Epidermal melanocyte (primary cell): ENCODE results near the gene ZC3H12A.
A peak's percentile ranks its signal among the peaks of the same experiment; 100 is the strongest.

Experiments
- DNase-seq: peaks from one replicate; pipeline ENCODE4 v3.0.0; 2011; ENCODE audit warnings: low spot score; ENCODE audit not compliant: insufficient read length

Gene ZC3H12A

DNA sequence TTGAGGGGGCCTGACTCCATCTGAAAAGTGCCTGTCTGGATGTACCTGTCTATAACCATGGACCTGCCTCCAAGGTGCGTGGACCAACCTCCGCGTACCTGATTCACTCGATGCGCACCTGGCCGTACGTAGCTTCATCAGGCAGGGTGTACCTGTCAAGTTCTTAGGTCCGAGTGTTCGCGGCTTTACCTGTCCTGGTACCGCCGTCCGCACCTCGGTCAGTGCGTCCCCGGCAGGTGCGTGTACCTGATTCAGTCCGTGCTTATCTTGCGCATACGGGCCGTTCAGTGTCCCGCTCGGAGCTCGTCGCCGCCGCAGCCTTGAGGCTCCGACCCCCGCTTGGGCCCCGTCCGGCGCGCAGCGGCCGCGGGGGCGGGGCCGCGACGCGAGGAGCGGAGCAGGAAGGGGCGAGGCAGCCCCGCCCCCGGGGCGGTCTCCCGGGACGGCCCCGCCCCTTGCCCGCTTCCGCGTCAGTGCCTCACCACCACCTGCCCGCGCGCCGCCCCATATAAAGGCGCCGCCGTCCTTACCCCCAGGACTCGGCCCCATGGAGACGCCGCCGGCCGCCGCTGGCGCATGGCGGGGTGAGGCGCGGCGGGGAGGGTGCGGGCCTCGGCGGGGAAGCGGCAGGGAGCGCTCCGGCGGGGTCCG is at the start of gene ZC3H12A:
TSS of gene ZC3H12A (plus strand) at position 535 of the 651 bp plus-strand sequence. CDS start 917 bp downstream, outside the sequence.
- DNase-seq = peak; percentile 86

DNA sequence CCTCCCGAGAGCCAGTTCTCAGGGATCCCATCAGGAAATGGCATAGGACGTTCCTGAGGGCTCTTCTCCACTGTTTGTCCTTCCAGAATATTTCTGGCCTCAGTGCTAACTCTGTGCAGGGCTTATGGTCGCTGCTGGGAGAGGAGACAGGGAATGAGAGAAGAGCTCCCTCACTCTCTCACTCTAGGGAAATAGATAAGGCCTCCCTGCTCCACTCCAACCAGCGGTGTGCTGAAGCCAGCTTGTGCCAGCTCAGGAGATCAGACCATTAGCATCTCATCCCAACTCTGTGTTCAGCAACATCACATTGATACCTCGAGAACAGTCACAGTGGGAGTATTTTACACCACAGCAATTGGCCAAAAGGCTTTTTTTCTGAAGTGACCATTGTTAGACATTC is 49.2 kb upstream of the ZC3H12A start:
- DNase-seq = no peak

DNA sequence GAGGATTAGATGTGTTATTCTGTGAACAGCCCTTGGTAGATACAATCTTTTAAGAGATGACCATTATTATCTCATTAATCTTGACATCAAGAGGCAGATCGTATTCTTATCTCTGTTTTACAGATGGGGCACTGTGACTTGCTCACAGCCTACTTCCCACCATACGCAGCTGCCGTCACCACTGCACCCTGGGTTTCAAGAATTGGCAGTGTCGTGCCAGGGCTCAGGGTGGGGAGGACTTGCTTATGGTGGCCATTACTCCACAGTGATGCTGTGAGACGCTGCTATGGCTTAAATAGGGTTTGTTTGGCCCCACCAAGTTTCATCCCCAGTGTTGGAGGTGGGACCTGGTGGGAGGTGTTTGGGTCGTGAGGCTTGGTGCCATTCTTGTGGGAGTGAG is 45.4 kb upstream of the ZC3H12A start:
- no peak for DNase-seq

- DNase-seq = no peak
These were observed 44.0 kb upstream of the ZC3H12A start for GRCh38 chr1:37430103-37430985.

- no peak for DNase-seq
These were observed 41.7 kb upstream of the ZC3H12A start for GRCh38 chr1:37432716-37433115.

GRCh38 chr1:37433171-37433570 is 41.2 kb upstream of the ZC3H12A start:
- DNase-seq = no peak

DNA sequence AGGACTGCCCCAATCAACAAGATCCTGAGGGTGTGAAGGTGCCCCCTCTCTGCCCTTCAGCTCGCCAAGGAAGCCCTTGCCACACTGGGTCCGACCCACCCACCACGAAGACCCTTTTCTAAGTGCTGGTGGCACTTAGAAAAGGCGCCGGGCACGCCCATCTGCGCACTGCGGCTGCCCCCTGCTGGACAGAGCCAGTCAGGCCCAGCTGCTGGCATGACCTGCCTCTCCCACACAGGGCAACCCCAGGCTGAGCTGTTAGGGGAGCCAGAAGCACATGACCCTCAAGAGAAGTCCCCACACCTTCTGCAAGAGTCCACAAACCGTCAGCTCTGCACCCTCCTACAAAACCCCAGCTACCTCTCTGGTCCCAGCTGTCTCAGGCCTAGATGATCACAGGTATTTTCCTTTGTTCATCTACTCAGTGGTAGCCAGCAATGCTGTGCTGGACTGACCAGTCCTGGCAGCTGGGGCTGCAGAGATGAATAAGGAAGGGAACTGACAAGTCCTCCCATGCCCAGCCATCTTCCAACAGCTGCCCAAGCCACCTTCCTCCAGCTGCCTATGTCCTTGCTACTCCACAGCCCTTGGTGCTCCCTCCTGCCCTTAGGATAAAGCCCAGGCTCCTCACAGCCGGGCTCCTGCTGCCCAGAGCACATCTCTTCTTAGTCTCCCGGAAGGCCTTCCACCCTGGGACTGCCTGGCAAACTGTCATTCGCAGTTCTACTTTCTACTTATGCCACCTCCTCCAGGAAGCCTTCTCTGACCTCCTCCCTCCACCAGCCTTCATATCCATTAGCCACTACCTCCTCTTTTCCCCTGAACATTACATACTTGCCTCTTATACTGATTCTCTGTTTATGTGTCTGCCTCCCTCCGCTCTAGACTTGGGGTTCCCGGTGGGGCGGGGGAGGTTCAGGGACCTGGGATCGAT is 39.8 kb upstream of the ZC3H12A start:
- DNase-seq = peak; percentile 74

- no peak for DNase-seq
These were observed 37.3 kb upstream of the ZC3H12A start for GRCh38 chr1:37437087-37437486.

DNA sequence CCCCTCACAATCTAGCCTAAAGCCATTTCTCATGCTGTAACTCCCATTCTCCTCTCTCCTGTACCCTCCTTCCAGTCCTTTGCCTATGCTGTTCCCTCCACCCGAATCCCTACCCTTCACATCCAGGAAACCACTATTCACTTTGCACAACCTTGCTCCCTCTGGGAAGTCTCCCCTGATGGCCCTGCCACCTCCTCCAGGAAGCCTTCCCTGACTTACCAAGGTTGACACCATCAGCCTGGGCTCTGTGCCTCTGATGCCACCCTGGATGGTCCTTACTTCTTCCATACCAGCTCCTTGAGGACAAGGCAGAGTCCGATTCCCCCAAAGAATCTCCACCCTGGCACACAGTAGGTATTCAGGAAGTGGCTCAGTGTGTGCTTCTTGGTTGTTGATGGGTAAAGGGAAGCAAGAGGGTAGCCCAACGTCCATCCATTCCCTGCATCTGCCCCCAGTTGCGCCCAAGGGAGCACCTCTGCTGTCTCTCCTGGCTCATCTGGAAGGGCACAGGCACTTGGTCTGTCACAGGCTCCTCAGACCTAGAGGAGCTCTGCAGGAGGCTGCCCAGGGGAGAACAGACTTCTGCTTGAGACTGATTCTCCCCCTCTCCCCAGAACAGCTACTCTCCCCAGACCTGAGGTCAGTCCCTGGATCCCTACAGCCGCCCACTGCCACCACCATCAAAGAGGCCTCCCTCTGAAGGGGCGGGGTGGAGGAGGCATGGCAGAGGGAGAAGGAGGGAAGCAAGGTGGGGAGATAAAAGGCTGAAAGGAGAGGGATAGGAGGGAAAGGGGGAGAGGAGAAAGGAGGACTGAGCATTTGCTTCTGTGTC is 36.1 kb upstream of the ZC3H12A start:
- DNase-seq = no peak

- DNase-seq = no peak
These were observed 35.5 kb upstream of the ZC3H12A start for GRCh38 chr1:37438869-37439343.

DNA sequence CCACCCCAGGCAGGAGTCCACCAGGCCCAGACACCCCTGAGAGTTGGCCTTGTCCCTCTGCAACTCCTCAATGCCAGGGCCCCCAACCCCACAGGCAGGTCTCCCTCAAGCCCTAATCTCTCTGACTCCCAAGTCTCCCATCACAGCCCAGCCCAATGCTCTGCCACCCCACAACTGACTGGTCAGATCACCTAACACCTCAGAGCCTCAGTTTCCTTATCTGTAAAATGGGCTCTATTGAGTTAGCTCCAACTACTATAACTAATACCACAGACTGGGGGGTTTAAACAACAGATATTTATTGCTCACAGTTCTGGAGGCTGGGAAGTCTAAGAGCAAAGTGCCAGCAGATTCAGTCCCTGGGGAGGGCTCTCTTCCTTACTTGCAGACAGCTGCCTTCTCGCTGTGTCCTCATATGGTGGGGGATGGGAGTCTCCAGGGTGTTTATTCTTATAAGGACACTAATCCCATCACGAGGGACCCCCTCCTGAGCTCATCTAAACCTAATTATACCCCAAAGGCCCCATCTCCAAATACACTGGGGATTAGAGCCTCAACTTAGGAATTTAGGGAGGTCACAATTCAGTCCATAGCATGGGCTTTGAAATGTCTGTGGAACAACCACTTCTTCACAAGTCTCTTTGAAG is 34.9 kb upstream of the ZC3H12A start:
- no peak for DNase-seq

- DNase-seq = no peak
These were observed 32.9 kb upstream of the ZC3H12A start for GRCh38 chr1:37441490-37441889.

GRCh38 chr1:37442139-37442538 is 32.2 kb upstream of the ZC3H12A start:
- no peak for DNase-seq

DNA sequence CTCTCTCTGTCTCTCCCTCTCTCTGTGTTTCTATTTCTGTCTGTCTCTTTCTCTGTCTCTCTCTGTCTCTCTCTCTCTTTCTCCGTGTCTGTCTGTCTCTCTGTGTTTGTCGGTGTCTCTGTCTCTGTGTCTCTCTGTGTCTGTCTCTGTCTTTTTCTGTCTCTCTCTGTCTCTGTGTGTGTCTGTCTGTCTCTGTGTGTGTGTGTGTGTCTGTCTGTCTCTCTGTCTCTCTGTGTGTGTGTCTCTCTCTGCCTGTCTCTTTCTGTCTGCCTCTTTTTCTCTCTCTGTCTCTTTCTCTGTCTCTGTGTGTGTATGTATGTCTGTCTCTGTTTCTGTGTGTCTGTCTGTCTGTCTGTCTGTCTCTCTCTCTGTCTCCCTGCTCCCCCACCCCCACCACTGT is 31.7 kb upstream of the ZC3H12A start:
- DNase-seq = no peak

DNA sequence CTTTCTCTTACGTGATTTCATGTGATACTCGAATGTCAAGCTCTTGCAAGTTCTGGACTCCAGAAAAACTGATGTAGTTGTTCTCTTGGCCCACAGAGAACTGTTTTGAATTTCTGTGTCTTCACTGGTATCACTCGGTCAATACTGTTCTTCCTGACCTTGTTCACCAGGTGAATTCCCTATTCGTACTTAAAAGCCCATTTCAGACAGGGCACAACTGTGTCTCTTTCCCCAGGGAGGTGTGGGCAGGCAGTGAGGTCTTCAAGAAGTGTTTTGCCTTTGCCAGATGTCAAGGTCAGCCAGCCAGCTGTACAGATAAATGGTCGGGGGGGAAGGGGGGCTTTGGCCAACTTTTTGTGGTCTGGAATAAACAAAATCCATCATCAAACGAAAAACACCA is 27.5 kb upstream of the ZC3H12A start:
- no peak for DNase-seq

GRCh38 chr1:37448185-37448584 is 26.2 kb upstream of the ZC3H12A start:
- DNase-seq = no peak

- no peak for DNase-seq
These were observed 25.5 kb upstream of the ZC3H12A start for GRCh38 chr1:37448691-37449417.

- DNase-seq = no peak
These were observed 24.4 kb upstream of the ZC3H12A start for GRCh38 chr1:37449936-37450335.

DNA sequence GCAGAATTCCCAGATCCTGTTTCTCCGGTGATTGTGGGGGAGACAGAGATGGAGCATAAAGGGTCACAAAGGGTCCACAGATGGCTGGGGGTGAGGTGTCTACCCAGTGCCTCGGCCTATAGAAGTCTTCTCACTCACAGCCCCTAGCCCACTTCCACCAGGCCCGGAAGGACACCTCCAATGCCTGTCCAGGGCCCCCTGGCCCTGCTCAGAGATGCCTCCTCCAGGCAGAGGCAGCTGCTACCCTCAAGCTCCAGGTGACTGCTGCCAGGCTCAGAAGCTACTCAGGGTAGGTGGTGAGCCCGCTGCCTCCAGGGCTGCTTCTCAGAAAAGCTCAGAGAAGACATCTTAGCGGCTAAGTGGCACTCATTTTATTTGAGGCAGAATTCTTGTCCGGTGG is 22.0 kb upstream of the ZC3H12A start:
- DNase-seq = no peak
